Activated naive CD8-positive, alpha-beta T cell treated with anti-CD3 and anti-CD28 coated beads, Interleukin-2, amount 50 U/mL, for 24 hours (primary cell): ENCODE data around the gene THRB.

Source experiments
- ATAC-seq: fragments of 150-1000 bp; cut with Tn5 transposase; one replicate; pipeline ENCODE4 v1.10.0; 2021
- DNase-seq: peaks from one replicate; pipeline ENCODE4 v3.0.0; 2021
- H3K27ac Mint-ChIP-seq: one replicate; pipeline ENCODE4 v1.8.0; 2021; ENCODE audit warnings: mild to moderate bottlenecking, mixed read lengths
- H3K27me3 Mint-ChIP-seq: one replicate; pipeline ENCODE4 v1.8.0; 2021; ENCODE audit warnings: mixed read lengths
- H3K36me3 Mint-ChIP-seq: one replicate; pipeline ENCODE4 v1.8.0; 2021; ENCODE audit warnings: low read depth, mixed read lengths
- H3K4me1 Mint-ChIP-seq: one replicate; pipeline ENCODE4 v1.8.0; 2021; ENCODE audit warnings: mixed read lengths
- H3K4me3 Mint-ChIP-seq: one replicate; pipeline ENCODE4 v1.8.0; 2021; ENCODE audit warnings: mild to moderate bottlenecking, moderate library complexity, mixed read lengths
- H3K9me3 Mint-ChIP-seq: one replicate; pipeline ENCODE4 v1.8.0; 2021; ENCODE audit warnings: mixed read lengths

THRB gene

DNA sequence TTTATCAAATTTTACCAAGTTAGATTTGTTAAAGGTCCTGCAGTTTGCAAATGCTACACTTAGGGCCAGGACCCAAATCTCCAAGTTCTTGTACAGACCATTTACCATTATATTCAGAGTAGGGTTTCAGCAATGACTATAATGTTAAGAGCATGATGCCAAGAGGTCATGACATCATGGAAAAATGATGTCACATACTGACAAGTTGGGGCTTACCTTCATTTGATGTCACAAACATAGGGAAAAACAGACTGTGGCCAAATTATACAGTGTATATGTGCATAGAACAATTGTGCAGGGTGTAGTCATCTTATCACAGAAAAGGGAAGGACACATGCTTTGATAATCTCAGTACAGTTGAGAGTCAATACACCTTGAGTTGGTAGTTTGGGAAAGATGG is 10.1 kb upstream of the THRB start:
- ATAC-seq (no peak), DNase-seq (no peak)
- Mint-ChIP-seq H3K27ac (no peak overlapping the region), H3K27me3 (peaks cover 5% of the 10 kb centered on the region), H3K9me3 (no peaks in the 10 kb centered on the region), H3K36me3 (no peaks in the 10 kb centered on the region), H3K4me1 (peaks cover 22% of the 10 kb centered on the region), H3K4me3 (no peak overlapping the region)

DNA sequence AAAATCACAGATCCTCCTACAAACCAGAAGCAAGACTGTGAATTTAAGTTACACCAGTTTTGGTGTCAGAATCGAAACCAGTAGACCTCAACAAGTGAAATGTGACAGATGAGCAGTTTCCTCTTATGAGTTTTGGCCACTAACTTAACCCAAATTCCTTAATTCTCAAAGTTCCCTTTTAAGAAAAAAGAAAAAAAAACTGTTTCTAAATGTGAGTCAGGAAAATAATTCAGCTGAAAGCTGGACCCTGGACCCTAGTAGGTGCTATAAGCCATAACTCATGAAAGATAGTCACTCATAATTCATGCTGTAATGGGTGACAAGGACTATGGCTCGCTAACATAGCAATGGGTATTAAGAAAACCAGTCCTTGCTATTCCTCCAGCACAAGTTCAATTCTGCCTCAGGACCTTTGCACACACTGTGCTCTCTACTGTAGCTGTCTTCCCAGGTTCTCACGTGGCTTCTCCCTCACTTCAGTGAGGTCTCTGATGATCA is 9.0 kb upstream of the THRB start:
- Mint-ChIP-seq H3K4me1 (peaks cover 23% of the 10 kb centered on the region), H3K36me3 (no peaks in the 10 kb centered on the region), H3K27me3 (peaks cover 5% of the 10 kb centered on the region), H3K9me3 (no peaks in the 10 kb centered on the region), H3K27ac (peak overlapping the region; percentile 13), H3K4me3 (no peak overlapping the region)
- DNase-seq (no peak), ATAC-seq (peak; percentile 37)

DNA sequence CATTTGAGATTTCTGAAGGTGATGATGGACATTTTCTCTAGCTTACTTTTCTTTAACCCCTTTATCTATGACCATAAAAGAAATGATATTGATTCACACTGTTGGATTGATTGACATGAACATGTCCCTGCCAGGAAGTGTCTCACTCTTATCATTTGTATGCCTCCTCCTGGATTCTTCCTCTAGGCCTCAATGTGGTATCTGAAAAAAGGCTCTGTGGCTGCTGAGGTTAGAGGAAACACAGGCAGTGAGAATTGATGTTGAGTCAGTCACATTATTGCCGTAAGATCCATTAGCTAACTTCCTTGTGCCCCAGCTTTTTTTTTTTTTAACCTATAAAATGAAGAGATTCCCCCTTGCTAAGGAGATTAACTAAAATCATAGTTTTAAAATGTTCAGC is 8.0 kb upstream of the THRB start:
- Mint-ChIP-seq H3K9me3 (no peaks in the 10 kb centered on the region), H3K4me1 (peaks cover 24% of the 10 kb centered on the region), H3K27me3 (peaks cover 5% of the 10 kb centered on the region), H3K36me3 (no peaks in the 10 kb centered on the region), H3K4me3 (no peak overlapping the region), H3K27ac (no peak overlapping the region)
- ATAC-seq (no peak), DNase-seq (no peak)

DNA sequence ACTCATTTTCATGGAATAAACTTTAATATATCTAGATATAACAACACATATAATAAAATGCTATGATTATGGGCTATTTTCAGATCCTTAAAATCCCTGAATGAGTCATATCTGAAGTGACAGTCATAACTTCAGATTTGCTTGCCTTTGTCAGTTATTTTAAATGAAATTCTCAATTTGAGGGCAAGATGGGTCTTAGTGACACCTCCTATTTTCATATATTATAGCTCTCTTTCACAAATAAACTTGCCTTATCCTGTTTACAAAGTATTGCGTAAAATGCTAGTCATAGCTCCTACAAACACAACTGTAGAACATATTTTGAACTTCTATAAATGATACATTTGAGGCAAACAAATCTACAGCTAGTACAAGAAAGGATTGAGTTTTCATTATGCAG is 6.2 kb upstream of the THRB start:
- H3K36me3 Mint-ChIP-seq, result no peaks in the 10 kb centered on the region
- H3K9me3 Mint-ChIP-seq, result no peaks in the 10 kb centered on the region
- no peak overlapping the region for H3K27ac Mint-ChIP-seq
- ATAC-seq (no peak), DNase-seq (no peak)
- no peak overlapping the region for H3K4me3 Mint-ChIP-seq
- H3K27me3 Mint-ChIP-seq, result peaks cover 20% of the 10 kb centered on the region
- H3K4me1 Mint-ChIP-seq, result peaks cover 22% of the 10 kb centered on the region

DNA sequence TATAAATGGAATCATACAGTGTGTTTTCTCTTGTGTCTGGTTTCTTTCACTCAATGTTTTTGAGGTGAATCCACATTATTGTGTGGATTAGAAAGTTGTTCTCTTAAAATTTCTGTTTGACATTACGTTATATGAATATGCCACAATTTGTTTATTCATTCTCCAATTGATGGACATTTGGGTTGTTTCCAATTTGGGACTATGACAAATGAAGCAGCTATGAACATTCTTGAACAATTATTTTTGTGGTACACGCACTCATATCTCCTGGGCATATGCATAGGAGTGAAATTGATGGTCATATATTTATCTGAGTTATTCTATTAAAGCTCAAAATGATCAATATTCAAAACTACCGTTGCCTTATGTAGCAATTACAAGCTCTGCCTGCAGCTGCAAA is 5.3 kb upstream of the THRB start:
- Mint-ChIP-seq H3K27ac (no peak overlapping the region), H3K9me3 (no peaks in the 10 kb centered on the region), H3K4me1 (peaks cover 24% of the 10 kb centered on the region), H3K27me3 (peaks cover 25% of the 10 kb centered on the region), H3K36me3 (no peaks in the 10 kb centered on the region), H3K4me3 (no peak overlapping the region)
- DNase-seq (no peak), ATAC-seq (no peak)

DNA sequence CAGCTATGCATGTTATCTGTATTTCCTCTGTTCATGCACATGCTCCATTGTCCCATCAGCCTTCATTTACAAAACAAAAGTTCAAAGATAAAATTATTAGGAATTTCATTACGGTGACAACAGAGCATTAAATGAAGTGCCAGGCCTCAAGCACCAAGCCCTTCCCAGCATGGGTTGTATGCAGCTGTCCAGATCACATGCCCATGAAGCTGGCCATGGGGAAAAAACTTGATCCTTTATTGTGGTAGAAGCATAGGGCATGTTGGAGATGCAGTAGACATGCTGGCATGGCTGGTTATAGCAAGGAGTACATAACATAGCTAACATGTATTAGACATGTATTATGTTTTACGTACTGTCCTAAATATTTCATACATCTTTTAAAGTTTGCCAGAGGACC is 4.1 kb upstream of the THRB start:
- no peak for DNase-seq
- Mint-ChIP-seq H3K4me3 (no peak overlapping the region), H3K36me3 (no peaks in the 10 kb centered on the region), H3K4me1 (peaks cover 24% of the 10 kb centered on the region), H3K27me3 (peaks cover 31% of the 10 kb centered on the region), H3K9me3 (no peaks in the 10 kb centered on the region), H3K27ac (no peak overlapping the region)
- ATAC-seq, result no peak

DNA sequence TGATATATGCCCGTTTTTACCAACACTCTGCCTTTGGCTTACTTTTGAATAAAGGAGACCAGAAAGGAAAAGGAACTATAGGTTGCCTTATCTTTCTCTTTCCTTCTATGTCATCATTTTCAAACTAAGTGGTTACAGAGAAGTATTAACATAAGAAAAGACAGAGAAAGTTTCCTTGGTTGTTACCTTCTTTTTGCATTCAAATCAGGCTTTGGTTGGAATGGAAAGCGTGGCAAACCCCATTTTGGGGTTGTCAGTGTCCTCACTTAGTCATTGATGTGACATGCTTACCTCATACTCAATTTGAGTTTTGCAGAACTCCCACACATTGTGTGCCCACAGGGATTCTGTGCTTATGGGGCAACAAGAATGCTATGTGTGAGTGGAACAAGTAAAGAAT is 3.7 kb upstream of the THRB start:
- no peak overlapping the region for H3K27ac Mint-ChIP-seq
- DNase-seq, result no peak
- H3K4me1 Mint-ChIP-seq, result peaks cover 25% of the 10 kb centered on the region
- ATAC-seq, result peak; percentile 59
- H3K36me3 Mint-ChIP-seq, result no peaks in the 10 kb centered on the region
- no peaks in the 10 kb centered on the region for H3K9me3 Mint-ChIP-seq
- no peak overlapping the region for H3K4me3 Mint-ChIP-seq
- H3K27me3 Mint-ChIP-seq, result peaks cover 35% of the 10 kb centered on the region

DNA sequence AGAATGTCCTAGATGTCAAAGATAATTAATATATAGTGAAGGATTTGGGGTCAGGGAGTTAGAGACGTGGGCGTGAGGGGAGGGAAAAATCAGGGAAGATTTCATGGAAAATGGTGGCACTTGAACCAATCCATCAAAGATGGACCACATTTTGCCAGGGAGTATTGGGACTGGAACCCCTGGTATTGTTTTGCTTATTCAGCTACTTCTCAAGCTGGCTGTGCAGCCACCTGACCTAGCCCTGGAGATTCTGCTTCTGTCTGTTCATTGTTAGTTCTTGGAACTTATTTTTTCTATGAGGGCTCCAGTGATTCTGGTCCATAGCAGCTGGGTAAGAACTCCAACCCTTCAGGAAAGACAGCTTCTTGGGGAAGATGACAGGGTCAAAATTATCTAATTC is 3.3 kb upstream of the THRB start:
- no peaks in the 10 kb centered on the region for H3K36me3 Mint-ChIP-seq
- H3K27me3 Mint-ChIP-seq, result peaks cover 39% of the 10 kb centered on the region
- ATAC-seq (no peak), DNase-seq (no peak)
- no peak overlapping the region for H3K27ac Mint-ChIP-seq
- H3K9me3 Mint-ChIP-seq, result no peaks in the 10 kb centered on the region
- H3K4me1 Mint-ChIP-seq, result peaks cover 21% of the 10 kb centered on the region
- no peak overlapping the region for H3K4me3 Mint-ChIP-seq

DNA sequence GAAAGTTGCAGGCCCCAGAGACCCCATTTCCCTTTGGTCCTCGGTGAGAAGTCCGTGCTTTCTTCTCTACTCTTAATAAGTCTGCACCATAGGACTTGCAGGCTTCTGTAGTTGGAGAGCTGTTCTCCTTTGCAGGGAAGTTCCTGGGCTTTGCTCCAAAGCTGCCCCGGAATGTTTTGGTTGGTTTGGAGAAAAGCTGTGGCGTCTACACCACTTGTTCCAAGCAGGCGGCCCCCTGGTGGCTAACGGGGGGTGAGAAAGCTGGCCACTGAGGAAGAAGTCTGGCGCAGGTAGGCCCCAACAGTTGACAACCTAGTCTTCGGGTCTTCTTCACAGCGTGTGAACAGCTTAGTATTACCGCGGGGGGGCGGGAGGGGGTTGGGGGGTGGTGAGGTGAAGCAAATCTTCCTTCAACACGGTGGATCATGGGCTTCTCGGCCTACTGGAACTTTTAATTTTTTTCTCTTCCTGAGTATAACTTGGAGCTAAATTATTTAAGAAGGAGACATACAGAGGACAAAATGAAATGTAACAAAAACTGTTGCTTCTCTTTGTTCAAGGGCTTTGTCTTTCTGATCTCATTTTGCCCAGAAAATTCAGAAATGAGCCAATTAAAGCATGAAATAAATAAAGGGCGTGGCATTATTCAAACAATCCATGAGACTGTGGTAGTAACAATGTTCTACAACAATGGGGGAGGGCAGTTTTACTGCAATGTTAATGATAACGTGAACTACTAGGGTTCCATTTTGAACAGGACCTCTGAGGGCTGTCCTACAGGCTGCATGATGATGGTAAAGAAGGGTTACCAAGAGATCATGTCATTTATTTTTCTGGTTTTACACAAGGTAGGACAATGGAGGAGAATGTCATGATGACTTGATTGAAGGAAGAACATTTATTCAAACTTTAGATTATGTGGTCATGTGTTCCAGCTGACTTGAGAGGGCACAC is 2.2 kb upstream of the THRB start:
- DNase-seq (no peak), ATAC-seq (no peak)
- no peak overlapping the region for H3K4me3 Mint-ChIP-seq
- peaks cover 42% of the 10 kb centered on the region for H3K27me3 Mint-ChIP-seq
- no peaks in the 10 kb centered on the region for H3K9me3 Mint-ChIP-seq
- H3K36me3 Mint-ChIP-seq, result no peaks in the 10 kb centered on the region
- H3K4me1 Mint-ChIP-seq, result peaks cover 15% of the 10 kb centered on the region
- no peak overlapping the region for H3K27ac Mint-ChIP-seq

DNA sequence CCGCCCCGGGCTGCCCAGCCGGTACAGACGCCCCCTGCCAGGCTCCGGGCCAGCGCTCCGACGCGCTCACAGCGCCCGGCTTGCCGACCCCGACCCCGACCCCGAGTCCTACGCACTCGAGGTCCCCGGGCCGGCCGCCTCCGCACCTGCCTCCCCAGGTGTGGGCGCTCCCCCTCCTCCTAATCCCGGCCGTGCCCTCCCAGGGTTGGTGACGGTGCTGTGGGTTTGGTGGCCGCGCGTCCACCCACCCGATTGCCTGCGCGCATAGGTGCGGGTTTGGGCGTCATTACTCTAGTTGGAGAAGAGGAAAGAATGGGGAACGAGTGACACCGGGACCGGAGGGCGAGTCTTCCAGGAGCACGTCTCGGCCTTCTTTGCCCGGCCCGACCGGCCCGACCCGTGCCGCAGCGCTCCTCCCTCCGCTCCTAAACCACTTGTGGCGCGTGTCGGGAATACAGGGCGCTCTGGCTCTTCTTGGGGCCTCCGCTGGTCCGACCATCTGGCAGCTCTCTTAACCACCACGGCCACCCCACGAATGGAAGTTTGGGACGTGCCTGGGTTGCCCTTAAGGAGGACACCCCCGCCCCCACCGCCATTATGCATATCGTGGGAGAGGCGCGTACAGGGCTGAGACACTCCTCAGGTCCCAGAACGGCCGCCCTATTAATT is 810 bp upstream of the THRB start:
- Mint-ChIP-seq H3K9me3 (no peaks in the 10 kb centered on the region), H3K27ac (no peak overlapping the region), H3K4me3 (peak overlapping the region; percentile 46), H3K36me3 (no peaks in the 10 kb centered on the region), H3K4me1 (peaks cover 15% of the 10 kb centered on the region), H3K27me3 (peaks cover 46% of the 10 kb centered on the region)
- no peak for ATAC-seq
- DNase-seq, result no peak

DNA sequence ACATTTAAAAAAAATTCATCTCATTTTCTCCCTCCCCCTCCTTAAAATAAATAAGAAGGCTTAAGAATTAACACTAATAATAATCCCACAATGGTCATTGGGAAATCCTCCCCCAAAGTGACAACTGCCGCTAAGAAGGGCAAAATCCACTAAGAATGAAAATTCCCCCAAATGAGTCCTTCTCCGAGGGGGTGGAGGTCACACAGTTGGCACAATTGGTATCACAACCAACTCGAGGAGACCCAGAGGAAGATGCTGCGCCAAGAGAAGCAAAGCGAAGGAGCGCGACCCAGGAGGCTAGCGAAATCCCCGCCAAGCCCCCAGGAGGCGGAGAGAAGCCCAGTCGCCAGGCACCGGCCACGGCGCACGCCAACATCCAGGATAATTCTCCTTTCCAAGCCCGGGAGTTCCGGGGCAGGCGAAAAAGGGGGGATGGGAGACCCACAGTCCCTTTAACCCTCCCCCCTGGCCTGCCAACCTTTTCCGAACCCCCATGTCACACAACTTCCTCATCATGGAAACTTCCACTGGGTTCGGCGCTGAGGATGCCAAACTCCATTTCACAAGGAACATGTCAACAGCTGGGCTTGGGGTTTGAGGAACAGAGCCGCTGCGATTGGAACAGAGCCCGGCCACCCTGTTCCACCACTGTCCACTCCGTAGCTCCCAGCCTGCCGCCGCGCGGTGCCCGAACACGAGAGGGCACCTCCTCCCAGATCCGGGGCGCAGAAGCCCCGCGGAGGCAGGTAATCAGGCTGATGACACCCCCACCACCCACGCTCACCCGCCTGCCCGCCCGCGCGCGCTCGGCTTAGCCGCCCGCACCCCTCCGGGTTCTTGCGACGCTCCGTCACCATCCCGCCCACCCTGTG is 668 bp downstream of the THRB start:
- peaks cover 46% of the 10 kb centered on the region for H3K27me3 Mint-ChIP-seq
- no peaks in the 10 kb centered on the region for H3K9me3 Mint-ChIP-seq
- no peaks in the 10 kb centered on the region for H3K36me3 Mint-ChIP-seq
- DNase-seq, result no peak
- peaks cover 15% of the 10 kb centered on the region for H3K4me1 Mint-ChIP-seq
- no peak overlapping the region for H3K27ac Mint-ChIP-seq
- no peak for ATAC-seq
- H3K4me3 Mint-ChIP-seq, result peak overlapping the region; percentile 43

DNA sequence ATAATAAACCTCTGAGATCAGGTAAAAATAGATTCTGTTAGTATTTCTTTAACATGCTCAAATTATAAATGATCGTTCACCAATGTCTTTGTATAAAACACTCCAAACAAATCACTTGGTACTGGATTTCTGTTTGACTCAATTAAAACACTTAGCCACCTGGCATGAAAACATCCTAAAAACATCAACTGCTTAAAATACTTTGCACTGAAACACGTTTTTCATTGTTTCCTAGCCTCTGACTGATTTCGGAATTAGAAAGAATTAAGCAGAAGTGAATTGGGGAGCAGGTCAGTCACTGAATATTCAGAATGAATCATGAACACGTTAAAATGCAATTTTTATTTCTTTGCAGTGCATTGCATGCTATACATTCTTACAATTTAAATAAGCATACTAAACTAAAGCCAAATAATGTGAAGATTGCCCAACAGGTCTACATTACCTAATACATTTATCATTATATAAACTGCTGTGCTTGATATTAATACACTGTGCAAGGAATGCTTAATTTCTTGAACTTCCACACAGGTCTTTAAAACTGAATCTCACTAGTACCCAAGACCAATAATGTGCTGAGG is 1.6 kb downstream of the THRB start:
- no peaks in the 10 kb centered on the region for H3K36me3 Mint-ChIP-seq
- peaks cover 46% of the 10 kb centered on the region for H3K27me3 Mint-ChIP-seq
- no peak for ATAC-seq
- no peak overlapping the region for H3K4me3 Mint-ChIP-seq
- H3K9me3 Mint-ChIP-seq, result no peaks in the 10 kb centered on the region
- no peak overlapping the region for H3K27ac Mint-ChIP-seq
- DNase-seq, result no peak
- peaks cover 9% of the 10 kb centered on the region for H3K4me1 Mint-ChIP-seq

DNA sequence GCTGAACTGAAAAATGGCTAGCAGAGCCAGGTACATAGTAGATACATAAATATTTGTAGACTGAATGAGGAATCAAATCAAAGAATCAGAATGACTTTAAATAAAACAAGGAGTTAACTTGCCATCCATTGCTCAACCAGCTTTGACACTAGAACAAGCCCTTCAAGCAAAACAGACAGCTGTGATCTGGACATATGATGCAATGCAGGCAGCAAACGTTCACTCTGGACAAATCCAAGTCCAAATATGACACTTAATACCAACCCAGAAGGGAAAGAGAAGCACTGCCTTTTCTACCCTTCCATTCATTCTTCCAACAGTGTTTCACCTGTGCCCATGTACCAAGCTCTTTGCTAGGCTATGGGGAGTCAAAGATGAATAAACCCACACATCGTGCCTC is 4.5 kb downstream of the THRB start:
- DNase-seq (no peak), ATAC-seq (no peak)
- H3K27me3 Mint-ChIP-seq, result peaks cover 27% of the 10 kb centered on the region
- H3K36me3 Mint-ChIP-seq, result no peaks in the 10 kb centered on the region
- H3K9me3 Mint-ChIP-seq, result no peaks in the 10 kb centered on the region
- H3K4me3 Mint-ChIP-seq, result no peak overlapping the region
- no peak overlapping the region for H3K27ac Mint-ChIP-seq
- H3K4me1 Mint-ChIP-seq, result peaks cover 3% of the 10 kb centered on the region
